ENCODE results near the gene MTFR1L.
A peak's percentile ranks its signal among the peaks of the same experiment; 100 is the strongest.

MTFR1L gene

DNA sequence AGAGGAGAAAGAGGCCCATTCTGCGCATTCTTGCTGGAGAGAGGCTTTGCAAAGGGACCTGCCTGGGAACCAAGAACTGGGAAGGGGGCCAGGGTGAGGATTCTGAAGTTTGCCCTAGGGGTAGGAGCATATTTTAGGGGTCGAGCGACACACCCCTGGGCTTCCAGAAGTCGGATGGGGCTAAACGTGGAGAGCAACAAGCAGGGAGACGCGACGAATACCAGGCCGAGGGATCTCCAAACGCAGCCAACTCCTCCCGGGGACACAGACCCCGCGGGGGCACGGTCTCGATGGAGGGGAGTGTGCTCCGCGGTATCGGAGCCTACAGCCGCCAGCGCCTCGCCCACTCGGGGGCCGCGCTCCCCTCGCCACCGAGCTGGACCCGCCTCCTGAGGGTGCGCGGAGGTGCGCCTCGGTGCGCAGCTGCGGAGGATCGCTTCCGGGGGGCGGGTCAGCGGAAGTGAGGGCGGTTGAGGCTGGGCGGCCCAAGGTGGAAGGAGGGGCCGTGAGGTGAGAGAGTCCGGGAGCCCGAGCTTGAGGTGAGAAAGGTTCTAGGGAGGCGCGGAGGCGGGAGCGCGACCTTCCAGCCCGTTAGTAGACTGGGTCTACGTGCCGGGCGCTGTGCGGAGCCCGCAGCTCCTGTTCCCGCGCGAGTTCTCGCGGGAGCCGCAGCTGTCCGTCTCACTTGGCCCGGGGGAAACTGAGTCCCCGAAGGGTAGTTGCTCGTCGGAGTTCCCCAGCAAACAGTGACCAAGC lies at the start of gene MTFR1L:
MTFR1L (plus strand) TSS at position 464 of the 756 bp plus-strand sequence. CDS start 3,151 bp downstream, outside the sequence.
- peak; percentile 79 for DNase-seq (ENCODE audit: low spot score)

DNA sequence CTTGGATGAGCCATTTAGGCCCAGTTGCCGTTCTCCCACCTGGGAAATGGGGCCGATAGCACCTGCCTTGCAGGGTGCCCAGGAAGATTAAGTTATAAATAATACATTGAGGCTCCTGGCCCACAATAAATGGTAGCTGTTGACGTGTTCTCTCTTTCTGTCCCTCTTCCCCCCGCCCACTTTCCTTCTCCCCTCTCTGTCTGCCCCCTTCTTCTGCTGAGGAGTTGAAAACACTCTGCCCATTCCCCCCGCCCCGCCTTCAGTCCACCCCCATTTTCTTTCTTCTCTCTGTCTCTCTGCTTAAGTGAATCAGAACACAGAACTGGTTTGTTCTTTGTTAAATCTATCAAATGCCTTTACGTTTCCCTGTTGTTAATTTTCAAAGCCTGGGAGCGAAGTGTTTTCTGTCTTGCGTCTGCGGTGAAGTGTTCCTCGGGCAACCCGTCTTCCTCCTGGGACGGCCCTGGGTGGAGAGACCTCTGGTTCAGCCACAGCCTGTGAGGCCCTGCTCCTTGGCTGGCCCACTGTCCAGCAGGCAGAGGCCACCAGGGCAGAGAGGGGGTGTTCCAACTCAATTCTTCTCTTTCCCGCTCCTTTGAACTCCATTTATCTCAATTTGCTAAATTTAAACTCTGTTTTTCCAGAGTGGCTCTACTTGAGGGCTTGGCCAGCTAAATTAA lies 49.1 kb upstream of the MTFR1L start:
- no peak for DNase-seq (ENCODE audit: low spot score)

- peak; percentile 10 for DNase-seq (ENCODE audit: low spot score)
Observed at GRCh38 chr1:25771221-25772114, 48.3 kb upstream of the MTFR1L start.

DNA sequence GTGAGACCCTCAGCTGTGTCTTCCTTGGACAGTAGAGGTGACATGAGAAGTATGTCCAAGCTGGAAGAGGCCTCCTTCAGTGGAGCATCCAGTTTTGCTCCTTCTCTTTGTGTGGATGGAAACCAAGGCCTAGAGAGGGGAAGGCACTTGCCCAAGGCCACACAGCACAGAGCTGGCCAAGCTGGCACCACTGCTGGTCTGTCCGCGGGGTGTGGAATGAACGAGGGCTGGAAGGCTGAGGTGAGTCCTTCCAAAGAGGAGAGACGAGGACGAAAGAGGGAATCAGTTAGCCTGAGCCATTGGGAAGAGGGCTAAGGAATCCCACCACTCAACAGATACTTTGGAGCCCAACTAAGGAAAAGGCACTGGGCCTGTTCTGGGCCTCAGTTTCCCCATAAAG lies 47.6 kb upstream of the MTFR1L start:
- DNase-seq (ENCODE audit: low spot score), result no peak

DNA sequence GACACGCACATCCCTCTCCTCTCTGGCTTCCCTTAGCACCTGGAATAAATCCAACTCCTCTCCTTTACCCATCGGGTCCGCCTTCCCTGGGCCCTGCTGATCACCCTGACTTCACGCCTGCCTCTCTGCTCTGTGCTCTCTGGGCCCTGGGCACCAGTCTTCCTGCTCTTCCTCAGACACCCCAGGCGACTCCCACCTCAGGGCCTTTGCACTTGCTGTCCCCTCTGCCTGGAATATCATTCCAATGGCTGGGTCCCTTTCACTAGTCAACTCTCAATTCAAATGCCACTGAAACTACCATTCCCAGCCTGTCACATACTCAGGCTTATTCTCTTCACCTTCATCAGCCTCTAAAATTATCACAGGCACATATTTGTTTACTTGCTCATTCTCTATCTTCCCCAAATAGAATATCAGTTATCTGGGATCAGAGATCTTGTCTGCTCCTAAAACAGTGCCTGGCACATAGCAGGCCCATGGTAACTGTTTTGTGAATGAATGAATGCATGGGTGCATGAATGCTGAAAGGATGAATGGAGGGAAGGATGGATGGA lies 47.0 kb upstream of the MTFR1L start:
- DNase-seq (ENCODE audit: low spot score), result no peak

DNA sequence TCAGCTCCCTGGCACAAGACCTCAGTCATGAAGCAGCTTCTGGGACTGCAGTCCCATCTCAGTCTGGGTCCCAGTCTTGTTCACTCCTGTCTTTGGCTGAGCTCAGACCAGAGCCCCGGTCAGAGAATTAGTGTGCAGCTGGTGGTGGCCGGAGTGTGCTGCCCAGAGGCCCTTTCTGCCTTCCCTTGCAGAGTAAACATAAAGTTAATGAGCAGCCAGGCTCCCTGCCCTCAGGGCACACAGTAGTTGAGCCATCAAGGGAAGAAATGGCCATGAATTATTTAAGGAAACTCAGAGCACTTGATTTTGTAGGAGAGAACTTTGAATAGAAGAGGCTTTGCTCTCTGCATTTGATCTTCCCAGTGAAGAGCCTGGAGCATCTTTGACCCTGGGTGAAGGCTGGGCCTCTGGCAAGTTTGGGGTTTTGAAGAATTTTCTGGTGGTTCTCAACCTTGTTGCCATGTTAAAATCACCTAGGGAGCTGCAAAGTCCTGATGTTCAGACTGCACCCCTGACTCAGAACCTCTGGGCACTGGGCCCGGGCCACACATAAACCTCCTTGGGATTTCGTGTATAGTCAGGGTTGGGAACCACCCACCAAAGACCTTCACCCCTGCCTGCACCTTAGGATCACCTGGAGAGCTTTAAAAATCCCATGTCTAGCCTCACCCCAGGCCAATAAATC lies 46.2 kb upstream of the MTFR1L start:
- DNase-seq (ENCODE audit: low spot score), result no peak

GRCh38 chr1:25774206-25774803 lies 45.4 kb upstream of the MTFR1L start:
- no peak for DNase-seq (ENCODE audit: low spot score)

- DNase-seq (ENCODE audit: low spot score), result no peak
Observed at GRCh38 chr1:25774921-25775771, 44.6 kb upstream of the MTFR1L start.

DNA sequence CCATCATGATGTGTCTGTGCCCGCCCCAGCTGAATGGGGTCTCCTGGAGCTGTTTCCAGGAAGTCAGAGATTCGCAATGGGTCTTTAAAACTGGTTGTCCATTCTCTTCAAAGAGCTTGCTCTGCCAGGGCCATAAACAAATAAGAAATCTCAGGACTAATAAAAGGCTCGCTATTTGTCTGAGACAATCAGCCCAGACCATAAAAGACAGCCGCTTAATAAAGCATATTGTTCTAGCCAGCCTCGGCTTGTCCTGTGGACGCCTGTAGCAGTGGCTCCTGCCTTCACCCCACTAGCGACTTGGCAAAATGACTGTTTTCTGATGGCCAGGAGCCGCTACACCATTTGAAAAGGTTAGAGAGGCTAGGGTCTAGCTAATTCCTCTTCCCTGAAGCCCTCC lies 40.4 kb upstream of the MTFR1L start:
- no peak for DNase-seq (ENCODE audit: low spot score)

GRCh38 chr1:25779894-25780293 lies 39.9 kb upstream of the MTFR1L start:
- no peak for DNase-seq (ENCODE audit: low spot score)

- no peak for DNase-seq (ENCODE audit: low spot score)
Observed at GRCh38 chr1:25780318-25781129, 39.2 kb upstream of the MTFR1L start.

DNA sequence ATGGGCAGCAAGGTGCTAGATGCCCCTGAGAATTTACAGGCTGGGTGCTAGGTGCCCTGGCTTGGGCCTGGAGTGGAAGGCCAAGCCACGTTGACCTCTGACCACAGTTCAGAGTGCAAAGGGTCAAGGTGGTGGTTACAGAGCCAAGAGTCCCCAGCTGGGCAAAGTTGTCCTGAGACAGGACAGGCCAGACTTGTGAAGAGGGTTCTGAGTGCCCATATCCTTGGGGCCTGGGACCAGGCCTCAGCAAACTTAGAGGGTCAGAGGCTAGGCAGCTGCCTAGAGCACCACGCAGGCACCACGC lies 38.7 kb upstream of the MTFR1L start:
- no peak for DNase-seq (ENCODE audit: low spot score)

DNA sequence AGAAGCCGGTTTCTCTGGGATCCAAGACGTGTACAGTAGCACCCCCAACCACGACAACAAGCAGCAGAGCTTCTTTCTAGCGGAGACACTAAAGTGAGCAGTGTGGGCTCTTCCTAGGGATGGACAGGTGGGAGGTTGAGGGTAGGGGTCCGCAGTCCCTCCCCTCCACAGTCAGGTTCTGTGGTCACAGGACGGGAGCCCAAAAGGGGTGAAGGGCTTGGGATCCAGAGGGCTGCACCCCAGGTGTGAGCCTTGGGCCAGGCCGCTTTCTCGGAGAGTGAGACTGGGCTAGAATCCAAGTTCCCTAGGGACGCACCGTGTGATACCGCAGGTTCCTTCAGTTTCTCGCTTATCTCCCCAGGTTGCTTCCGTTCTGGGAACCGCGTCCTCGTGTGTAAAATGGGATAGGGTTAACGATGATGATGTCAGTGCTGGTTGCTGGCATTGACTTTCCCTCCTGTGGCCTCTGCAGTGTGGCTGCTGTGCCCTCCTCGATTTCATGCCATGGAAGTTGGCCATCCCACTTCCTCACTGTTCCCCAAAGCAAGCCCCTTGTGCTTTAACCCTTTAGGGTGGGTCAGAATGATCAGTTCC lies 37.0 kb upstream of the MTFR1L start:
- DNase-seq (ENCODE audit: low spot score), result no peak

- no peak for DNase-seq (ENCODE audit: low spot score)
Observed at GRCh38 chr1:25784575-25785051, 35.1 kb upstream of the MTFR1L start.

- no peak for DNase-seq (ENCODE audit: low spot score)
Observed at GRCh38 chr1:25785333-25786067, 34.3 kb upstream of the MTFR1L start.

DNA sequence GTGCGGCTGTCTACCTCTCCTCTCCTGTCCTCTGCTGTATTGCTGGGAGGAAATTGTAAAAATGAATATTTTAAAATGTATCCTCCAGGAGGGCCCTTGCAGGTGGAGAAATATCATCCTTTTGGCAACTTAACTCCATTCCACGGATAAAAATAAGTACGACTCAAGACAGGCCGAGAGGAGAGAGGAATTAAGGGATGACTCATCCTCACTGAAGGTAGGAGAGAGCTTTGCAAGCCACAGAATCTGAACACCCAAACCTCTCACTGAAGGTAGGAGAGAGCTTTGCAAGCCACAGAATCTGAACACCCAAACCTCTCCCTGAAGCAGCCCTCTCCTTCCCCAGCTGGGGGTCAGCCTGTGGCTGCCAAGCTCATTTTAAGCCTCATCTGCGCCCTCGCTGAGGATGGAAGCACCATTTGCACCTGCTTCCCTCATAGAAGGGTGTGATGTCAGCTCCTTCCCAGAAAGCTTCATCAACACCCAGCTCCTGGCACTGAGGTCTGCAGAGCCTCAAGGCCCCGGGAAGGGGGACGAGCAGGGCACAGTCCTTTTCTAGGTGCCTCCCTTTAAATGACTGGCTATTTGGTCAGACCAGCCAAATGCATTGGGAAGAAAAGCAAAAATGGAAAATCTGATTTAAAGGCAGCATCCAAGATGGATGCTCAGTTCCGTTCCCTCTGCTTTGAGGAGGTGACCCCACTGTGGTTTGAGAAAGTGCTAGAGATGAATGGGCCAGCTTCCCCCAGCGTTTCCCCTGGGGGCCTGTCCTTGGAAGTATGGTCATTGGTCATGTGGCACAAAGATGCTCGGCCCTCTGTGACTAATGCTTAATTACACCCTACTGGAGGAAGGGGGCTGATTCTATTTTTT lies 32.6 kb upstream of the MTFR1L start:
- DNase-seq (ENCODE audit: low spot score), result no peak

GRCh38 chr1:25787760-25788166 lies 32.0 kb upstream of the MTFR1L start:
- no peak for DNase-seq (ENCODE audit: low spot score)
